MM.1S (cell line): ENCODE results near the gene ACAD11.

ENCODE experiments used
- DNase-seq: peaks from one replicate; pipeline ENCODE4 v3.0.0-alpha.2; 2015
- H2AFZ ChIP-seq: fragments of 300-600 bp; sonication (generic); 2 replicates; pipeline ENCODE4 v1.6.0; 2016; ENCODE audit warnings: antibody characterized with exemption, low read length
- H3F3A ChIP-seq: fragments of 300-600 bp; sonication (generic); 2 replicates; pipeline ENCODE4 v1.6.1; 2016; ENCODE audit warnings: mild to moderate bottlenecking, antibody characterized with exemption, low read length, moderate library complexity, mixed read lengths; ENCODE audit not compliant: insufficient read depth
- H3K27ac ChIP-seq: fragments of 300-600 bp; sonication (generic); 2 replicates; pipeline ENCODE4 v1.5.1; 2016; ENCODE audit warnings: mild to moderate bottlenecking, low read length
- H3K27me3 ChIP-seq: fragments of 300-600 bp; sonication (generic); replicated peaks from 2 replicates; pipeline ENCODE4 v1.6.0; 2016; ENCODE audit warnings: low read length; ENCODE audit not compliant: insufficient read depth
- H3K36me3 ChIP-seq: fragments of 300-600 bp; sonication (generic); replicated peaks from 2 replicates; pipeline ENCODE4 v1.6.1; 2016; ENCODE audit warnings: mild to moderate bottlenecking, low read length, mixed read lengths; ENCODE audit not compliant: insufficient read depth
- H3K4me1 ChIP-seq: fragments of 300-600 bp; sonication (generic); 2 replicates; pipeline ENCODE4 v1.6.1; 2016; ENCODE audit warnings: low read length, mixed read lengths
- H3K4me2 ChIP-seq: fragments of 300-600 bp; sonication (generic); 2 replicates; pipeline ENCODE4 v1.6.0; 2016; ENCODE audit warnings: low read depth, low read length
- H3K4me3 ChIP-seq: fragments of 300-600 bp; sonication (generic); 2 replicates; pipeline ENCODE4 v1.5.1; 2016; ENCODE audit warnings: low read length, mixed read lengths
- H3K79me2 ChIP-seq: fragments of 300-600 bp; sonication (generic); 2 replicates; pipeline ENCODE4 v1.6.1; 2016; ENCODE audit warnings: mixed run types, low read length, mixed read lengths
- H3K9ac ChIP-seq: fragments of 300-600 bp; sonication (generic); 2 replicates; pipeline ENCODE4 v1.6.1; 2016; ENCODE audit warnings: low read length, mixed read lengths
- H3K9me2 ChIP-seq: fragments of 300-600 bp; sonication (generic); replicated peaks from 2 replicates; pipeline ENCODE4 v1.6.1; 2016; ENCODE audit warnings: mild to moderate bottlenecking, low read length, mixed read lengths; ENCODE audit not compliant: insufficient read depth
- H3K9me3 ChIP-seq: fragments of 300-600 bp; sonication (generic); replicated peaks from 2 replicates; pipeline ENCODE4 v1.6.1; 2016; ENCODE audit warnings: mild to moderate bottlenecking, low read length, mixed read lengths; ENCODE audit not compliant: insufficient read depth
- H4K20me1 ChIP-seq: fragments of 300-600 bp; sonication (generic); 2 replicates; pipeline ENCODE4 v1.6.1; 2016; ENCODE audit warnings: mild to moderate bottlenecking, low read length, moderate library complexity, mixed read lengths; ENCODE audit not compliant: insufficient read depth
- EZH2 ChIP-seq: fragments of 300-600 bp; sonication (generic); optimal IDR thresholded peaks from 2 replicates; pipeline ENCODE3; 2017; ENCODE audit warnings: low read depth, mild to moderate bottlenecking, antibody characterized with exemption, low read length, mixed read lengths
- EZH2phosphoT487 ChIP-seq: fragments of 300-600 bp; sonication (generic); IDR thresholded peaks from 2 replicates; pipeline ENCODE4 v1.6.1; 2018; ENCODE audit warnings: antibody characterized with exemption, low read length
- TF ChIP-seq, protein P1 (sequence below): fragments of 300-600 bp; sonication (generic); IDR thresholded peaks from 2 replicates; pipeline ENCODE4 v1.5.1; 2016; ENCODE audit warnings: antibody characterized with exemption, low read length, mixed read lengths

ACAD11 gene

DNA sequence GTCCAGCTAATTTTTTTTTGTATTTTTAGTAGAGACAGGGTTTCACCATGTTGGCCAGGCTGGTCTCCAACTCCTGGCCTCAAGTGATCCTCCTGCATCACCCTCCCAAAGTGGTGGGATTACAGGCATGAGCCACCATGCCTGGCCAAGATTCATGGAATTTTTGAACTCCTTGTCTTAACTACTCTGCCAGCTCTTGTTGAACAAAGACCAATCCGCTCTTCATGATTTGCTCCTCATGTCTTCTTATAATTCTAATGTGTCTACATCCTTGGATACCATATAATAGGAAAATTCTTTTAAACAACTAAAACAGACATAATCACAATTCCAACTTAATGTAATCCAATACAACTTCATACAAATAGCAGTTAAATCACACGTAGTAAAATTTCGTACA lies 21.8 kb upstream of the ACAD11 start:
- TF ChIP-seq EZH2phosphoT487: no peak
- Histone ChIP-seq H3F3A (no peaks in the 10 kb centered on the region), H3K79me2 (no peaks in the 10 kb centered on the region), H3K4me3 (no peak overlapping the region), H2AFZ (no peak overlapping the region), H3K27me3 (no peaks in the 10 kb centered on the region), H3K36me3 (no peaks in the 10 kb centered on the region; the same call in 1 of the 2 replicates), H3K4me1 (no peaks in the 10 kb centered on the region), H3K9ac (no peak overlapping the region), H3K9me3 (no peaks in the 10 kb centered on the region), H3K4me2 (no peak overlapping the region), H3K9me2 (no peaks in the 10 kb centered on the region), H4K20me1 (no peaks in the 10 kb centered on the region), H3K27ac (no peak overlapping the region)
- no peak for DNase-seq

DNA sequence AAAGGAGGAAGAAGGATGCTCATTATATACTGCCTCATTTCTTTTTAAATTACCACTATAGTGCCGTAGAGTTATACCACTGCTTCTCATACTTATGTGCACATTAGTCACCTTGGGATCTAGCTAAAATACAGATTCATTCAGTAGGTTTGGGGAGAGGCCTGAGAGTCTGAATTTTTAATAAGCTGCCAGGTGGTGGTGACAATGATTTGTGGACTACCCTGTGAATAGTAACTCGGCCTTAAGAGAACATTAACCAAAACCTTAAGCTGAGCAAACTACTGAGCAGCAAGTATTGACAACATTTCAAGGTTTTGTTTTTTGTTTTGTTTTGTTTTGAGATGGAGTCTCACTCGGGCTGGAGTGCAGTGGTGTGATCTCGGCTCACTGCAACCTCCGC lies 20.3 kb upstream of the ACAD11 start:
- no peak overlapping the region for H3K9ac ChIP-seq
- H3K27me3 ChIP-seq: no peaks in the 10 kb centered on the region
- TF ChIP-seq EZH2phosphoT487: no peak
- TF ChIP-seq EZH2: no peak
- TF ChIP-seq, protein P1, sequence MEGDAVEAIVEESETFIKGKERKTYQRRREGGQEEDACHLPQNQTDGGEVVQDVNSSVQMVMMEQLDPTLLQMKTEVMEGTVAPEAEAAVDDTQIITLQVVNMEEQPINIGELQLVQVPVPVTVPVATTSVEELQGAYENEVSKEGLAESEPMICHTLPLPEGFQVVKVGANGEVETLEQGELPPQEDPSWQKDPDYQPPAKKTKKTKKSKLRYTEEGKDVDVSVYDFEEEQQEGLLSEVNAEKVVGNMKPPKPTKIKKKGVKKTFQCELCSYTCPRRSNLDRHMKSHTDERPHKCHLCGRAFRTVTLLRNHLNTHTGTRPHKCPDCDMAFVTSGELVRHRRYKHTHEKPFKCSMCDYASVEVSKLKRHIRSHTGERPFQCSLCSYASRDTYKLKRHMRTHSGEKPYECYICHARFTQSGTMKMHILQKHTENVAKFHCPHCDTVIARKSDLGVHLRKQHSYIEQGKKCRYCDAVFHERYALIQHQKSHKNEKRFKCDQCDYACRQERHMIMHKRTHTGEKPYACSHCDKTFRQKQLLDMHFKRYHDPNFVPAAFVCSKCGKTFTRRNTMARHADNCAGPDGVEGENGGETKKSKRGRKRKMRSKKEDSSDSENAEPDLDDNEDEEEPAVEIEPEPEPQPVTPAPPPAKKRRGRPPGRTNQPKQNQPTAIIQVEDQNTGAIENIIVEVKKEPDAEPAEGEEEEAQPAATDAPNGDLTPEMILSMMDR: no peak
- no peak overlapping the region for H3K4me3 ChIP-seq
- H2AFZ ChIP-seq: no peak overlapping the region
- H3K9me3 ChIP-seq: no peaks in the 10 kb centered on the region
- H3F3A ChIP-seq: no peaks in the 10 kb centered on the region
- H3K4me1 ChIP-seq: no peaks in the 10 kb centered on the region
- no peaks in the 10 kb centered on the region for H3K79me2 ChIP-seq
- no peak overlapping the region for H3K27ac ChIP-seq
- no peak for DNase-seq
- no peak overlapping the region for H3K4me2 ChIP-seq
- peaks cover 3% of the 10 kb centered on the region; the same call in 1 of the 2 replicates for H3K36me3 ChIP-seq
- no peaks in the 10 kb centered on the region for H4K20me1 ChIP-seq
- no peaks in the 10 kb centered on the region for H3K9me2 ChIP-seq

DNA sequence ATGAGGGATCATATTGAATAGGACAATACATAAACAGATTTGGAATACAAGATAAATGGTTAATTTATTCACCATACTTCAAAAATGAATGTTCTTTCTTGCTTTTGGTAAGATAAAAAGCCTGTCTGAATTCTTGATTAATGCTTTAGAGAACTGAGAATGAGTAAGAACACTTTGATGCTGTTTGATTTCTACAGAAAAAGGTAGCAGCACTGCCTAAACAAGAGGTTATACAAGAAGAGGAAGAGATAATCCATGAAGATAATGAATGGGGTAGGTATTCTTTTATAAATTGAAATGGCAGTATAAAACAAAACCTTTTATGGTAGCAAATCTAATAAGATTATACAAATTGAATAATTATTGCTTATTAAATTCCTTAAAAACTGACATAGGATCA lies 15.8 kb upstream of the ACAD11 start:
- H3K27me3 ChIP-seq: no peaks in the 10 kb centered on the region
- TF ChIP-seq EZH2phosphoT487 (no peak), EZH2 (no peak)
- TF ChIP-seq, protein P1: no peak
- no peaks in the 10 kb centered on the region for H3K9me2 ChIP-seq
- no peak overlapping the region for H2AFZ ChIP-seq
- DNase-seq: no peak
- no peaks in the 10 kb centered on the region for H3K79me2 ChIP-seq
- no peak overlapping the region for H3K4me3 ChIP-seq
- H3F3A ChIP-seq: no peaks in the 10 kb centered on the region
- H3K9me3 ChIP-seq: no peaks in the 10 kb centered on the region
- H4K20me1 ChIP-seq: no peaks in the 10 kb centered on the region
- no peak overlapping the region for H3K27ac ChIP-seq
- H3K4me2 ChIP-seq: no peak overlapping the region
- no peak overlapping the region for H3K9ac ChIP-seq
- H3K4me1 ChIP-seq: no peaks in the 10 kb centered on the region
- H3K36me3 ChIP-seq: peaks cover 7% of the 10 kb centered on the region; the same call in 1 of the 2 replicates

DNA sequence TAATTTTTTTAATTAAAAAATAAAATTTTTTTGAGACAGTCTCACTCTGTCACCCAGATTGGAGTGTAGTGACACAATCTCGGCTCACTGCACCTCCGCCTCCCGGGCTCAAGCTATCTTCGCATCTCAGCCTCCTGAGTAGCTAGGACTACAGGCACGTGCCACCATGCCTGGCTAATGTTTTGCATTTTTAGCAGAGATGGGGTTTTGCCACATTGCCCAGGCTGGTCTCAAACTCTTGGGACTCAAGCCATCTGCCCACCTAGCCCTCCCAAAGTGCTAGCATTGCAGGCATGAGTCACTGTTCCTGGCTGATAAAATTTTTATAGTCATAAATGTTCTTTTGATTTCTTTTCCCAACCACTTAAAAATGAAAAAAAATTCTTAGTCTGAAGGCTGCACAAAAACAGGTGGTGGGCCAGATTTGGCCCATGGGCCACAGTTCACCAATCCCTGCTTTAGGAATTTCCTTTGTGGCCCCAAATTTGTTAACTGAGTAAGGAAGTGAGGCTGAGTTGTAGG lies 9.7 kb upstream of the ACAD11 start:
- Histone ChIP-seq H4K20me1 (no peaks in the 10 kb centered on the region), H3K27me3 (no peaks in the 10 kb centered on the region), H3K36me3 (peaks cover 7% of the 10 kb centered on the region; the same call in 1 of the 2 replicates), H3F3A (no peaks in the 10 kb centered on the region), H3K79me2 (peaks cover 39% of the 10 kb centered on the region), H2AFZ (no peak overlapping the region), H3K9me2 (no peaks in the 10 kb centered on the region), H3K9ac (no peak overlapping the region), H3K4me2 (no peak overlapping the region), H3K9me3 (no peaks in the 10 kb centered on the region), H3K4me3 (no peak overlapping the region), H3K27ac (no peak overlapping the region), H3K4me1 (no peaks in the 10 kb centered on the region)
- DNase-seq: no peak
- TF ChIP-seq, protein P1: no peak
- no peak for TF ChIP-seq EZH2phosphoT487
- no peak for TF ChIP-seq EZH2
